Measurements from ENCODE around the gene ITGAL. TPM values are rescaled to one million over a fixed set of nuclear protein-coding genes. Genes with fewer than 3 reads are reported as not detected.
"Not testable (repeated sequence)": the region's sequence is repeated elsewhere in the genome, so short reads cannot be mapped to it uniquely, and the experiment has no call there.

Gene ITGAL
- total RNA-seq, 1 donor from 2014 or later = 0.23 TPM

DNA sequence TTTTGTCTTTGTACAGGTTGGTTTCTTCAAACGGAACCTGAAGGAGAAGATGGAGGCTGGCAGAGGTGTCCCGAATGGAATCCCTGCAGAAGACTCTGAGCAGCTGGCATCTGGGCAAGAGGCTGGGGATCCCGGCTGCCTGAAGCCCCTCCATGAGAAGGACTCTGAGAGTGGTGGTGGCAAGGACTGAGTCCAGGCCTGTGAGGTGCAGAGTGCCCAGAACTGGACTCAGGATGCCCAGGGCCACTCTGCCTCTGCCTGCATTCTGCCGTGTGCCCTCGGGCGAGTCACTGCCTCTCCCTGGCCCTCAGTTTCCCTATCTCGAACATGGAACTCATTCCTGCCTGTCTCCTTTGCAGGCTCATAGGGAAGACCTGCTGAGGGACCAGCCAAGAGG, 48.9 kb downstream of the ITGAL start:
- no peak overlapping the region for H2AFZ ChIP-seq (ENCODE audit: low read depth, low read length)
- peaks cover 6% of the 10 kb centered on the region for H3K79me2 ChIP-seq (ENCODE audit: insufficient read depth, low read length)
- H4K20me1 ChIP-seq (ENCODE audit: insufficient read depth, low read length) = no peaks in the 10 kb centered on the region
- no peak for FAIRE-seq
- H3K4me2 ChIP-seq (ENCODE audit: low read length) = no peak overlapping the region
- peaks cover 18% of the 10 kb centered on the region for H3K27me3 Mint-ChIP-seq (ENCODE audit: low read depth, unreplicated experiment)
- H3K4me1 Mint-ChIP-seq (ENCODE audit: low read depth, unreplicated experiment) = peaks cover 2% of the 10 kb centered on the region
- no peak overlapping the region for H3K9ac ChIP-seq (ENCODE audit: low read length)
- no peaks in the 10 kb centered on the region for H3K9me3 ChIP-seq (ENCODE audit: insufficient read depth, low read depth, low read length)
- no peaks in the 10 kb centered on the region for H3K36me3 Mint-ChIP-seq (ENCODE audit: low read depth, unreplicated experiment)
- H3K4me3 ChIP-seq (ENCODE audit: insufficient read depth, low read depth, low read length) = no peak overlapping the region
- H3K27ac Mint-ChIP-seq (ENCODE audit: unreplicated experiment) = no peak overlapping the region
- TF ChIP-seq EZH2 (IDR thresholded peaks at IDR 0.05; ENCODE audit: insufficient read depth, low read length) = no peak
- TF ChIP-seq, protein P1, sequence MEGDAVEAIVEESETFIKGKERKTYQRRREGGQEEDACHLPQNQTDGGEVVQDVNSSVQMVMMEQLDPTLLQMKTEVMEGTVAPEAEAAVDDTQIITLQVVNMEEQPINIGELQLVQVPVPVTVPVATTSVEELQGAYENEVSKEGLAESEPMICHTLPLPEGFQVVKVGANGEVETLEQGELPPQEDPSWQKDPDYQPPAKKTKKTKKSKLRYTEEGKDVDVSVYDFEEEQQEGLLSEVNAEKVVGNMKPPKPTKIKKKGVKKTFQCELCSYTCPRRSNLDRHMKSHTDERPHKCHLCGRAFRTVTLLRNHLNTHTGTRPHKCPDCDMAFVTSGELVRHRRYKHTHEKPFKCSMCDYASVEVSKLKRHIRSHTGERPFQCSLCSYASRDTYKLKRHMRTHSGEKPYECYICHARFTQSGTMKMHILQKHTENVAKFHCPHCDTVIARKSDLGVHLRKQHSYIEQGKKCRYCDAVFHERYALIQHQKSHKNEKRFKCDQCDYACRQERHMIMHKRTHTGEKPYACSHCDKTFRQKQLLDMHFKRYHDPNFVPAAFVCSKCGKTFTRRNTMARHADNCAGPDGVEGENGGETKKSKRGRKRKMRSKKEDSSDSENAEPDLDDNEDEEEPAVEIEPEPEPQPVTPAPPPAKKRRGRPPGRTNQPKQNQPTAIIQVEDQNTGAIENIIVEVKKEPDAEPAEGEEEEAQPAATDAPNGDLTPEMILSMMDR (IDR thresholded peaks at IDR 0.05; ENCODE audit: insufficient read depth, low read depth, low read length) = no peak
- no peaks in the 10 kb centered on the region for H3K9me3 Mint-ChIP-seq (ENCODE audit: unreplicated experiment)
- no peak for DNase-seq (ENCODE audit: low read depth)
- no peaks in the 10 kb centered on the region for H3K4me1 ChIP-seq (ENCODE audit: insufficient read depth, low read length)
- no peaks in the 10 kb centered on the region for H3K27me3 ChIP-seq (ENCODE audit: insufficient read depth, low read length)
- H3K4me3 Mint-ChIP-seq (ENCODE audit: unreplicated experiment) = no peak overlapping the region
- no peaks in the 10 kb centered on the region for H3K36me3 ChIP-seq (ENCODE audit: insufficient read depth, low read length)
- no peak overlapping the region for H3K27ac ChIP-seq (ENCODE audit: low read depth, low read length)

DNA sequence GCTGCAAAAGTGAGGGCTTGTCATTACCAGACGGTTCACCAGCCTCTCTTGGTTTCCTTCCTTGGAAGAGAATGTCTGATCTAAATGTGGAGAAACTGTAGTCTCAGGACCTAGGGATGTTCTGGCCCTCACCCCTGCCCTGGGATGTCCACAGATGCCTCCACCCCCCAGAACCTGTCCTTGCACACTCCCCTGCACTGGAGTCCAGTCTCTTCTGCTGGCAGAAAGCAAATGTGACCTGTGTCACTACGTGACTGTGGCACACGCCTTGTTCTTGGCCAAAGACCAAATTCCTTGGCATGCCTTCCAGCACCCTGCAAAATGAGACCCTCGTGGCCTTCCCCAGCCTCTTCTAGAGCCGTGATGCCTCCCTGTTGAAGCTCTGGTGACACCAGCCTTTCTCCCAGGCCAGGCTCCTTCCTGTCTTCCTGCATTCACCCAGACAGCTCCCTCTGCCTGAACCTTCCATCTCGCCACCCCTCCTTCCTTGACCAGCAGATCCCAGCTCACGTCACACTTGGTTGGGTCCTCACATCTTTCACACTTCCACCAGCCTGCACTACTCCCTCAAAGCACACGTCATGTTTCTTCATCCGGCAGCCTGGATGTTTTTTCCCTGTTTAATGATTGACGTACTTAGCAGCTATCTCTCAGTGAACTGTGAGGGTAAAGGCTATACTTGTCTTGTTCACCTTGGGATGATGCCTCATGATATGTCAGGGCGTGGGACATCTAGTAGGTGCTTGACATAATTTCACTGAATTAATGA, 49.5 kb downstream of the ITGAL start:
- H3K4me1 ChIP-seq (ENCODE audit: insufficient read depth, low read length) = no peaks in the 10 kb centered on the region
- H3K9me3 Mint-ChIP-seq (ENCODE audit: unreplicated experiment) = no peaks in the 10 kb centered on the region
- TF ChIP-seq EZH2 (IDR thresholded peaks at IDR 0.05; ENCODE audit: insufficient read depth, low read length) = no peak
- TF ChIP-seq, protein P1 (IDR thresholded peaks at IDR 0.05; ENCODE audit: insufficient read depth, low read depth, low read length) = no peak
- H2AFZ ChIP-seq (ENCODE audit: low read depth, low read length) = no peak overlapping the region
- H3K27ac Mint-ChIP-seq (ENCODE audit: unreplicated experiment) = no peak overlapping the region
- H3K27me3 Mint-ChIP-seq (ENCODE audit: low read depth, unreplicated experiment) = peaks cover 18% of the 10 kb centered on the region
- H3K4me2 ChIP-seq (ENCODE audit: low read length) = no peak overlapping the region
- FAIRE-seq (no peak), DNase-seq (ENCODE audit: low read depth) (no peak)
- H3K9me3 ChIP-seq (ENCODE audit: insufficient read depth, low read depth, low read length) = no peaks in the 10 kb centered on the region
- H3K36me3 ChIP-seq (ENCODE audit: insufficient read depth, low read length) = no peaks in the 10 kb centered on the region
- H3K9ac ChIP-seq (ENCODE audit: low read length) = no peak overlapping the region
- H3K4me3 ChIP-seq (ENCODE audit: insufficient read depth, low read depth, low read length) = no peak overlapping the region
- no peaks in the 10 kb centered on the region for H3K27me3 ChIP-seq (ENCODE audit: insufficient read depth, low read length)
- H3K4me3 Mint-ChIP-seq (ENCODE audit: unreplicated experiment) = no peak overlapping the region
- no peaks in the 10 kb centered on the region for H4K20me1 ChIP-seq (ENCODE audit: insufficient read depth, low read length)
- H3K79me2 ChIP-seq (ENCODE audit: insufficient read depth, low read length) = peaks cover 6% of the 10 kb centered on the region
- no peak overlapping the region for H3K27ac ChIP-seq (ENCODE audit: low read depth, low read length)
- no peaks in the 10 kb centered on the region for H3K36me3 Mint-ChIP-seq (ENCODE audit: low read depth, unreplicated experiment)
- peaks cover 2% of the 10 kb centered on the region for H3K4me1 Mint-ChIP-seq (ENCODE audit: low read depth, unreplicated experiment)

DNA sequence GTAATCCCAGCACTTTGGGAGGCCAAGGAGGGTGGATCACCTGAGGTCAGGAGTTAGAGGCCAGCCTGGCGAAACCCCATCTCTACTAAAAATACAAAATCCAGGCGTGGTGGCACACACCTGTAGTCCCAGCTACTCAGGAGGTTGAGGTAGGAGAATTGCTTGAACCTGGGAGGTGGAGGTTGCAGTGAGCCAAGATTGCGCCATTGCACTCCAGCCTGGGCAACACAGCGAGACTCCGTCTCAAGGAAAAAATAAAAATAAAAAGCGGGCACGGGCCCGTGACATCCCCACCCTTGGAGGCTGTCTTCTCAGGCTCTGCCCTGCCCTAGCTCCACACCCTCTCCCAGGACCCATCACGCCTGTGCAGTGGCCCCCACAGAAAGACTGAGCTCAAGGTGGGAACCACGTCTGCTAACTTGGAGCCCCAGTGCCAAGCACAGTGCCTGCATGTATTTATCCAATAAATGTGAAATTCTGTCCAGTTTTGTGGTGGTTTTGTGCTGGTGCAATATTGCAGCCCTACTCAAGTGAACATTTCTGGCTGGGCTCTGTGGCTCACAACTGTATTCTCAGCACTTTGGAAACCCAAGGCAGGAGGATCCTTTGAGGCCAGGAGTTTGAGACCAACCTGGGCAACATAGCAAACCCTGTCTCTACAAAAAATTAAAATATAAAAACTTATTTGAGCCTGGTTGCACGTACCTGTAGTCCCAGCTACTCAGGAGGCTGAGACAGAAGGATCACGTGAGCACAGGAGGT, 50.3 kb downstream of the ITGAL start:
- not testable (repeated sequence) for DNase-seq (ENCODE audit: low read depth); H3K4me2 ChIP-seq (ENCODE audit: low read length); FAIRE-seq; H3K9ac ChIP-seq (ENCODE audit: low read length); H2AFZ ChIP-seq (ENCODE audit: low read depth, low read length); H3K79me2 ChIP-seq (ENCODE audit: insufficient read depth, low read length); H3K27me3 ChIP-seq (ENCODE audit: insufficient read depth, low read length); H3K4me3 Mint-ChIP-seq (ENCODE audit: unreplicated experiment); H4K20me1 ChIP-seq (ENCODE audit: insufficient read depth, low read length); H3K4me1 Mint-ChIP-seq (ENCODE audit: low read depth, unreplicated experiment); H3K36me3 ChIP-seq (ENCODE audit: insufficient read depth, low read length); H3K9me3 ChIP-seq (ENCODE audit: insufficient read depth, low read depth, low read length); H3K36me3 Mint-ChIP-seq (ENCODE audit: low read depth, unreplicated experiment); H3K4me3 ChIP-seq (ENCODE audit: insufficient read depth, low read depth, low read length); H3K9me3 Mint-ChIP-seq (ENCODE audit: unreplicated experiment); H3K27ac Mint-ChIP-seq (ENCODE audit: unreplicated experiment); H3K27ac ChIP-seq (ENCODE audit: low read depth, low read length); H3K4me1 ChIP-seq (ENCODE audit: insufficient read depth, low read length)
- peaks cover 16% of the 10 kb centered on the region for H3K27me3 Mint-ChIP-seq (ENCODE audit: low read depth, unreplicated experiment)

Data from astrocyte (in vitro differentiated cells and primary cell).